NOMO-1 treated with DMSO at 0.1 percent for 48 hours (cell line): ENCODE results near the gene FBXL7.

Experiments
- DNase-seq: peaks from one replicate; lab custom pipeline; 2025; ENCODE audit not compliant: unreplicated experiment; lab: John Stamatoyannopoulos, UW

Gene FBXL7

DNA sequence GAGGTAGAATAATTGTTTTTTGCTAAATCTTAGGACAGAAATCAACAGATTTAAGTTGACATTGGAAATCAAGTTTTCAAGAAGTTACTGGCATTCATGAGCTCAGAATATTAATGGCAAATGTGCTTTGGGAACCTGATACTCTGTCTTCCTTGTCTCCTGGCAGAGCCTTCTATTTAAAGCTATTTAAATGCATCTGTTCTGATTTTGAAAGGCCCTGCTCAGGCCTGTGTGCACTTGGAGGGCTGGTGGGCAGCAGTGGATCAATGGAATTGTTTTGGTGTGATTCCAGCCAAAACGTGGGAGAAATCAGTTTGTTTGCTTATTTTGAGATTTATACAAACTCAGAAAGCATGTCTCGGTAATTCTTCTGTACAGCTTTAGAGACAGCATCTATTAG, 38.5 kb downstream of the FBXL7 start:
- DNase-seq: no peak

DNA sequence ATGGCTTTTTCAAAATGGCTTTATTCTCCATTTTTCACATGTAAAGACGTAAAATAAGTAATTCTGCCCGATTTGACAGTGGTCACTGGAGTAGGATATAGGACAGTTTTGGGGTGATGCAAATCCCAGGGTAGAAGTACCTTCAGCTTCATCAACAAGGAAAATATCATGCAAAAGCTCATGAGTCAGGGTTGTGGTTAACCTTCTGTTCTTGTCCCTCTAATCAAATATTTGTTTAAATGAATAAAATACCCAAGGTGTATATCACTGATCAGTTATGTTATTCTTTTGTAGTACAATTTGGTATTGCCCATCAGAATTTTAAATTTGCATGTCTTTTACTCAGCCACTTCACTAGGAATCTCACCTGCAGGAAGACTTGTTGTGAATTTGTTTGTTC, 40.0 kb downstream of the FBXL7 start:
- DNase-seq: no peak

DNA sequence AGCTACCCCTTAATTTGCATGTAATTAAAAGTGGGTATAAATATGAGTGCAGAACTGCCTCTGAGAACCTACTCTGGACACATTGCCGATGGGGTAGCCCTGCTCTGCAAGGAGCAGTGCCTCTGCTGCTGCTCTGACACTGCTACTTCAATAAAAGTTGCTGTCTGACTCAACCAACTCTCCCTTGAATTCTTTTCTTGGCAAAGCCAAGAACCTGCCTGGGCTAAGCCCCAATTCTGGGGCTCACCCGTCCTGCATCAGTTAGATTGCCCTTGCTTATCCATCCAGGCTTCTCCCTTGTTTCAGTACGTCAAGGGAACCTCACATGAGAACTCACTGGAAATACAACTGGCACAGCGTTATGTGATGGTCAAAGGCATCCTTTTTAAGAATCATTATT, 44.1 kb downstream of the FBXL7 start:
- no peak for DNase-seq

DNA sequence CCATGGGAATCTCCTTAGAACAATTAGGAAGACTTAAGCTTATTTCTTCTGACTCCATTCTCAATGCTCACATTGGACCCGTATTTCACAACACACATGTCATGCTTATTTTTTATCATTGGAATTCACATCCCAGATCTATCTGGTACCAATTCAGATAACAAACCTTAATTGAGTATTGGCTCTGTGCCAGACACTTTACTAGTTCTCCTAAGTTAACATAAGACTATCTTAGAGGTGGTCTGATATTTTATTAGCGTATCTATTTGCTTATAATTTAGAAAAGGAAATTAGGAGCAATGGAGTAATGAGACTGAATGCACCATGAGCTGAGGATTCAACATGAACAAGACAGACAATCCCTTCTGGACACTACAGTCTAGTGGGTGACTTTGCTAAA, 45.1 kb downstream of the FBXL7 start:
- no peak for DNase-seq

DNA sequence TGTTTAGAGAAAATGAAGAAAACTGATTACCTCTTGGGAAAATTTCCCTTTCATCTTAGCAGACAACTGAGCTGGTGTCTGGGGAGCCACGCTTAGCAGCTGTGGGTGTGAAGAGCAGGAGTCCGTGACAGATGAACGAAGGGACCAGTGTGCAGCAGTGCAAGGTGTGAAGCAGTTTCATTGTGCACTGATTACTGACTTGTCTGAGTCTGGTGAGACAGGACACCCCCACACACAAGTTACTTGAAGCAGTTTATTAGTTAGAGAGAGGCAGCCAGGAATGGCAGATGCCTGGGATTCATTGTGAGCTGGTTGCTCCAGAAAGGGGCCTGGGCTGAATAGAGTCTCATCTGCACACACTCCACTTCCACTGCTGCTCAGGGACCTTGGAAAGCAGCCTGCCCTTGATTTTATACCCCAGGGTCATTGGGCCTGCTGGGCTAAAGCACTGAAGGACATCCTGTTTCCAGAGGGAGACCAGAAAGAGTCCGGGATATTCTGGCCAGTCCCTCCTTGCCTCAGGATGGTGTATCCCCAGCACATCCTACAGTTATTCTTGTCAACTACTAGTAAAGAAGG, 47.4 kb downstream of the FBXL7 start:
- no peak for DNase-seq

DNA sequence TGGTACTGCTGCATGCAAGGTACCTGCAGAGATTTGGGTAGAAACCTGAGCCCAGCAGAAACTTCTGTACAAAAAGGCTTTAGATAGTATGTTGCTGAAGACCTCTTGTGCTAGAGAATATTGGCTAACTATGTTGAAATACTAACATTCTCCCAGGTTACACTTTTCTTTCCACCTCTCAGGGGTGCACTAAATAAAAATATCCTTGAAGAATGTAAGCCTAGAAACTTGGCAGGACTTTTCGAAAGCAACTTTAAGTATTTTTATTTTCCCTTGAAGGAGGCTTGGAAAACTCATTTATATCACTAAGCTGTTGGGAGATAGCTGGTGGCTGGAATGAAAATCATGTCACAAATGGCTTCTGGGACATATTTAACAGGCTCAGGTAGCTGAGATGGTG, 50.0 kb downstream of the FBXL7 start:
- no peak for DNase-seq

DNA sequence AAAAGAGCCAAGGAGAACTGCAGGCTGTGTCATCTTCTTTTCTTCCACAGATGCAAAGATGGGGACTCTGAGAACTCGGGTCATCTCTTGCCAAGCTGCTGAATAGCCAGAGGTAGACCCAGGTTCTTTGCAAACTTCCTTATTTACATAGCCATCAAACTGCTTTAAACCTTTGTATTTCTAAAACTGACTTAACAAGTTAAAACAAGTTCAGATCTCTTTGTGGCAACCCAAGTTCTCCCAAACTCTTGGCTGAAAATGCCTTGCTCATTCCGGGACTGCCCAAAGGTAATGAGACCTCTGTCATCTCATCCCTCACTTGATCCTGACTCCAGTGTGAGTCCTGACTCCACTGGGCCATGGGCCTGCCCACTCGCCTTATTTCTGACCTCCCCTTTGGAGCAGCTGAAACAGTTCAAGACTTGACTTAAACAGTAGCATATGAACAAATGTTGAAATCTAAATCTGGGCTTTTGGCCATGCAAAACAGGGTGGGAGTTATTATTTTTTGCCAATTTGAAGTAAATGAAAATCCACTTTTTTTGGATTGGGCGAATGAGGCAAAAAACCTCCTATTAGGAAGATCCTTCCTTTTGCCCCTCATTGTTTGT, 50.6 kb downstream of the FBXL7 start:
- DNase-seq: no peak

DNA sequence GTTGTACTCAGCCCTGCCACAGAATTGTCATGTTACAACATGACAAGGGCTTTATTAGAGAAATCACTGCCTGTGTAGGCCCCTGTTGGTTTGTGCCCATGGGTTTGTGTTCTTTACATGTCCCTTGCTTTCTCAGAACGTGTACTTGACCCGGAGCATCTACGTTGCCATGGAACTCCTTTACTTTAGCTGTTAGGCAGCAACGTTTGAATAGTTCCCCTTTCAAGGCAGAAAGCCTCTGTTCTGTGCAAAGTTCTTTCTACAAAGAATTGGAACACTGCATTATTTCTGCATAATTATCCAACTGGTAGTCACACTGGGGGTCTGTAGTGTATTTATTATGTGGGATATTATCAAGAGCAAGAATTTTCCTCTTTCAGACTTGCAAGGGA, 51.1 kb downstream of the FBXL7 start:
- DNase-seq: no peak

DNA sequence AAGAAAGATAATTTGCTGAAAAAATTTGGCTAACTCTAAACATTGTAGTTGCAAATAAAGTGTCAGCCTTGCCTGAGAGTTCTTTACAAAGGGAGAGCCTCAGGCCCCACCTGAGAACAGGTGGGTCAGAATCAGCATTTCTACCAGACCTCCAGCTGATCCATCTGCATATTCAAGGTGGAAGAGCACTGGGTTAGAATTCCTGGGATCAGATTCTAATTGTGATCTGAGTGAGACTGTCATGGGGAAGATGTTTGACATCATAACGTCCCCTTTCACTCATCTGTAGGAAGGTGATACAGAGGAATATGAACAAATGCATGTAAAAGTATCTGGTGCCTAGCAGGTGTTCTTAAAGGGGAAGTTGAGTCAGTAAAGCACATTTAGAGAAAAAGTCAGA, 54.6 kb downstream of the FBXL7 start:
- no peak for DNase-seq

DNA sequence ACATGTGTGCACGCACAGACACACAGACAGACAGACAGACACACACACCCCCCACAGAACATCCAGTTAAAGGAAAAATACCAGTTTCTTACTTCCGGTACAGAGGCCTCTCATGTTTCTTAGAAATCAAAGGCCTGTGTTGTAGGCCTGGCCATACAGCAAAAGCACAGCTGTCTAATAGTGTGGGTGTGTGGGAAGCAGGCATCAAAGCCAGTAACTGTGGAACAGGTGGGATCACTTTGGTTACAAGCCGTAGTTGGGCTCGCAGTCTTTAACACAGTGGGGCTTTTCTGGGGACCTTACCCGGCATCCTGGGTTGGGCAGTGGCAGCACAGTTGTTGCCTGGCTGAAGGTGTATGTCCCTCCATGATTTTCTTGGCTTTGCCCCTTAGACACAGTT, 55.2 kb downstream of the FBXL7 start:
- DNase-seq: no peak

DNA sequence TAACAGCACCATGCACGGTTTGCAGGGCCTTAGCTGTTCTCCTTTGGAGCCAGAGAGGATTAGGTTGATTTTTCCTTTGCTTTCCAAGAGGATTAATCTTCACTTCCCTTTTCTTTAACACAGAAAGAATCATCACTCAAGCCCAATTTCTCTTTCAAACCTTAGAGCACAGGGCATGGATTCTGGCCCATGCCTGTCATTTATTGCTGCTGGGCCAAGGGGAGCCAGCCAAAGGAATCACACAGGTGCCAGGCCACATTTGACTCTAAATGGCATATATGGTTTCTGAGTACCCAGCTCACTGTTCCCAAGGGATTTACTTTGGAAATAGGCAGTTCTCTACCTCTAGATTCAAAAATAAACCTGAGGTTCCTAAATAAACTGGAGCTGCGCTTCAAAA, 58.3 kb downstream of the FBXL7 start:
- DNase-seq: no peak

DNA sequence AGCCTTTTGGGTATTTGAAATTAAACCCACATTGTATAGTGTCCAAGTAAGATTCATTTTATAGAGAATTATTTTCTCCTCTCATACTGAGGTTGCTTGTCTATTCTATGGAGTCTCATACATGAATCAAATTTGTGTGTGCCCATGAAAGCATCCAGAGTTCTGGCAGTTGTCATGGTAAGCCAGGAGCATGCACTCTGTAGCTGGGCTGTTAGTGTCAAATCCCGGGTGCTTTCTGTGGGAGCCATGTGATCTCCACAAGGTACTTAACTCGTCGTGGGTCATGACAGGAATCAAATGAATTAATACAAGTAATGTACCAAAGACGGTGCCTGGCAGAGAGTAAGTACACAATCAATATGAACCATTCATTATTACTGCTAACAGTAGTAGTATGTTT, 58.7 kb downstream of the FBXL7 start:
- DNase-seq: no peak

DNA sequence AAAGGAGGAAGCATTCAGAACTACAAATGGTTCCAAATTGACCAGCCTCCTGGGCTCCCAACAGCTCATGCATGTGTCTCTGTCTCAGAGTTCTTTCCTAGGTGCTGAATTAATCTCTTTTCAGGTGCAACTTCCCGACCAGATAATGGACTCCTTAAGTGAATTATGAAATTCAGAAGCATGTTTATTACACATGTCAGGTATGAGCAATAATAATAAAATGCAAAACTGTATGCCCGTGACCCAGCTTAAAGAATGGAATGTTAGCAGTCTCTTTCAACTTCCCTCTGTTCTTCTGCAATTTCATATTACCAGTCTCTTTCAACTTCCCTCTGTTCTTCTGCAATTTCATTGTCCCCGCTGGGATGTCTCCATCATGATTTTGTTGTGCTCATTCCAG, 60.4 kb downstream of the FBXL7 start:
- DNase-seq: no peak

DNA sequence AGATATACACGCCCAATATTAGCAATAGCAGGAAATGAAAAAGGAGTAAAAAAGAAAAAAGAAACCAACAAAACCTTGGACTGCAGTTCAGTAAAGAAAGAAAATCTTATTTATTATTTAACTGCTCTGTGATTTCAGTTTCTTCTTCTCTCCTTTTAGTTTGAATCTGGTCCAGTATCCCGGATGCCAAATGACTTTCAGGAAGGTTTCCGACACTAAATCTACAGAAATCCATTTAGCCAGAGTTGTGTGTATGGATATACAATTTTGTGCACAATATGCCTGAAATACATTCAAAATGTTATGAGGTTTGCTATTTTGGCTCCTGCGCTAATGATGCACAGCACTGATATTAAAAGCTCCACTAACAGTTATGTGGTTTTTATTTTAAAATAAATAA, 64.5 kb downstream of the FBXL7 start:
- DNase-seq: no peak

DNA sequence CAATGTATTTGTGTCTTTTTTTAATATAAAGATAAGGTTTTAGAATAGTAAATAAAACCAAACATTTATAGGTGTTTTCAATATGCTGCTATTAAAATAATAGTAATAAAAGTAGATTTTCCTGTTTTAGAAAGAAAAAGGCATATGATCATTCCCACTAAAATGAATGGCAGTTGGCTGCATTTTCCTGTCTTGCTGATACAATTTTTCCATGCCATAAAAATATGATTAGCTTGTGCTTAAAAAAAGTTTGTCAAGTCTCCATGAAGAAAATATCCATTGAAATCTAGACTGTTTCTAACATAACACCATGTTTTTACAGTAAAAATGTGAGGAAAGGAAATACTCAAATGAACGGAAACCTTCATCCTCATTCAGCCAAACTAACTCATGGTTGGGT, 65.0 kb downstream of the FBXL7 start:
- no peak for DNase-seq

DNA sequence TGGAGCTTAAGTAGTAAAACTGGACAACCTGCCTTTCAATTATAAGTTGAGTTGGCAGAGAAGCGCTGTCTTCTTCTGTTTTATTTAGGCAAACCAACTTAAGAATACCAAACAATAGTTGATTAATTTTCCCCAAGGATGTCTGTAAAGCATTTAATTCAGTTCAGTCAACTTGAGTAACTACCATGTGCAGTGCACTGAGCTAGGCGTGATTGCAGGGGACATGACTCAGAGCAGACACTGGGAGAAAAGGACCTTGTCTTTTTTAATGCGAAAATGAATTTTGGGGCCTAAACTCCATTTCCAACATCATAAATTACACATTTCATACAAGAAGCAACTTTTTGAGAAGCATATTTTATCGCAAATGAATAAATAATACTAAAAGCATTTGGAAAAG, 66.3 kb downstream of the FBXL7 start:
- no peak for DNase-seq

DNA sequence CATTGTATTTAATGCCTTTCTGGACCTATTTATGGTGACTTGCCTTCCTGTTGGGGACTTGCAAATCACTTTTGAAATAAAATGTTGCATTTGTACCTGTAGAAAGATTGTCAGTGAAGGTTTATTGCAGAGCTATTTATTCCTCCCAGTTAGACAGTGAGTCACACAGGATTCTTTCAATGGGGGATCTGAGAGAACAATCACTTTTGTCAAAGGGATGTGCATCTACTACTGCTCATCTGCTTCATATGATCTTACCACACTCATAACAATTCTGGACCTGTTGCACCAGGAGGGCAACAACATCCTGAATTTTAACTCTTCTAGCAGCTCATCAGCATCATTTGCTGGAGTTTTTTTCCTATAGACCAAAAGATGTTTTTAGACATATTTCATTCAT, 66.8 kb downstream of the FBXL7 start:
- no peak for DNase-seq

DNA sequence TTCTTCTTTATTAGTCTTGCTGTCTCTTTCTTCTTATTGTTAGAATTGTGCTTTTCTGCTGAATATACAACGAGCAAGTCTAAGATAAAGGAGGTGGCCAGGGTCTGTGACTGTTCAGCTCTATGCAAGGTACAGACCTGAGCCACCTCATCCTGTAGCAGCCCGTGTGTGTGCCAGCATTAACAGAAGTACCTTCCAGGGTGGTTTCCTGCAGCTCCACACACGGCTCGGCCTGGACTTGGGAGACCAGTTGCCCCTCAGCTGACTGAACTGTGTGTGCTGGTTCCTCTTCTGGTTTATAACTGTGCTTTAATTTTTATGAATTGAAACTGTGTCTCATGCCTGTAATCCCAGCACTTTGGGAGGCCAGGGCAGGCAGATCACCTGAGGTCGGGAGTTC, 70.5 kb downstream of the FBXL7 start:
- DNase-seq: no peak

DNA sequence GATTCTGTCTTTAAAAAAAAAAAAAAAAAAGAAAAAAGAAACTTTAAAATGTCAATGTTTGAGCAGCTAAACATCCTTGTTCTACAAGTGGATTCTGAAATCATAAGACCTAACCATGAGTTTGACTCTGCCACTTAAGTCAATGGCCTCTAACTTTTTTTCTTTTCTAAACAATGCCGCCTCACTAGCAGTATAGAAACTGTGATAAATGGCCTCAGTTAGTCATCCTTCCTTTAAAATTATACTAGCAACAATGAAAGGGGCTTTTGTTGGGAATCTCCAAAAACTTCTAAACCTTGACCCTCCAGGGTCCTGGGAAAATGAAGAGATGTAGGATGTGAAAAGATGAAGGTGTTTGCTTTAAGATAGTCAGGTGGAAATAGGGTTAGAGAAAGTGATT, 71.1 kb downstream of the FBXL7 start:
- no peak for DNase-seq

DNA sequence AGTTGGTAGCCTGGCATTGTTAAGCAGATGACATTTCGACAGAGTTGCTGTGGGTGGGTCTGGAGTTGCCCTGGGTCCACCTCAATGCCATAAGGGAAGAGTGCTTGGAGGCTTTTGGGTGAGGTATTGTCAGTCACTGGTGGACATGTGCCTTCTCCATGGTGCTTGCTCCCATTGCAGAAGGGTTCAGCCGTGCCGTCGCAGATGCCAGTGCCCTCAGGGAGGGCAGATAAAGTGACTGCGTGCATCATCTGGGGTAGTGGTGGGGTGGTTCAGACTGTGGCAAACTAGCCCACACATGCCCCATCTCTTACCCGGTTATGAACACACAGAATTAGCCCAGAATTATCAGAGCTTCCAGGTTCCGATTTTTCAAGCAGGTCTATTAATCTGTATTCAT, 71.6 kb downstream of the FBXL7 start:
- no peak for DNase-seq

DNA sequence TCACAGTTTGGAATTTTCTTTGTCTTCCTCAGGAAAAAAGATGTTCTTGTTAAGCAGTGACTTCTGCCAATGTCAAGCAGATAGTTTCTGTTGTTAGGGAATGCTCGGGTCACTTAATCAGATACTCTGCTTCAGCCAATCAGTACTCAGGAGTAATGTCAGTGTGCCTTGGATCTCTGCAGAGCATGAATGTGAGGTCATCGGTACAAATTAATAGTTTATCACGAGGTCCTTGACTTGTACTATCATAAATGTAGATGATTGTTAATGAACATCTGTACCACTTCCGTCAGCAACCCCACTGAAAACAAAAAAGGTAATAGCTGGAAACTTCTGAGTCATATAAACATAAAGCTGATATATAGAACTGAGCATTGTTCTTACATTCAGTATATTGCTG, 73.6 kb downstream of the FBXL7 start:
- no peak for DNase-seq

DNA sequence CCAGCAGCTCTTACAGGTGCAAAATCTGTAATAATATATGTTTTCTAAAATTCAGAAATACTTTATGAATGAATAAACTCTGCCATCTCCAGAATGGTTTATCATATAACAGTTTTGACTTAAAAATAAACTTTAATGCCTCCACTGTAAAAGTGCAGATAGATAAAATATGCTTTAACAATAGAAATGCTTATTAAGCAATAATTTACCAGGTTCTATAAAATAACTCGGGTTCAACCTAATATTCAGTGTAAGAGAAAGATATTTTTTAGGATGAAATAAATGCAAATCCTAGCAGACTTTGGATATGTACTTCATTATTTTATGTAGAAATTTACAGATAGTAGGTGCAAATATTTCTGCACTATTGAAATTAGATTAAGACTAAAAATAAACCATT, 74.1 kb downstream of the FBXL7 start:
- no peak for DNase-seq

DNA sequence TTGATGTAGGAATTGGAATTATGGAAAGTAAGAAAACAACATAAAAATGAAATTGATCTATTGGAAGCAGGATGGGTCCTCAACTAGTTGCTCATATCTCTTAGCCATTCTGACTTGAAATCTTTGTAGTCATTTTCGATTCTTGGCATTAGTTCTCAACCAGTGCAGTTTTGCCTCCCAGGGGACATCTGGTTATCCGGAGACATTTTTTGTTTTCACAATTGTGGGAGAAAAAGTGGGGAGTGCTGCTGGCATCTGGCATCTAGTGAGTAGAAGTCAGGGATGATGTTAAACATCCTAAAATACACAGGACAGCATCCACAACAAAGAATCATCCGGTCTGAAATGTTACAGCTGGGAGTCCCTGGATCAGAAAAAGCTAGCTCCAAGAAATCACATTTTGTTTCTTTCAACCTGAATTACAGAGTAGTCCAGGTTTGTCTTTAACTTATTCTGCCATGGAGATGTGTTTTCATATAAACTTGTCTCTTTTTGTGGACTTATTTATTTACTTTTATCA, 74.9 kb downstream of the FBXL7 start:
- no peak for DNase-seq
